Body of pancreas (tissue), 4 donors: ENCODE data around the gene SSC5D. TPM values are rescaled to one million over a fixed set of nuclear protein-coding genes. Genes with fewer than 3 reads are reported as not detected.

Experiments used
- ATAC-seq: fragments of 150-250 bp; one replicate; pipeline ENCODE4 v1.9.1; 2016
- DNase-seq, 4 donors: peaks; one replicate each; pipeline ENCODE4 v3.0.0-alpha.2; 2019
- H3K27ac ChIP-seq, 4 donors: fragments of 200-600 bp; sonication (generic); 1 replicate in 3 of 4; 2 replicates in 1 of 4; pipeline versions ENCODE4 v1.5.1 to v1.6.1; 2016 to 2019; ENCODE audit warnings: mild to moderate bottlenecking in 1 of 4, mixed read lengths in 1 of 4, moderate library complexity in 1 of 4
- H3K27me3 ChIP-seq, 2 donors: fragments of 200-600 bp; sonication (generic); one replicate each; pipeline ENCODE4 v1.6.0; 2016; ENCODE audit warnings: mild to moderate bottlenecking in 1 of 2
- H3K36me3 ChIP-seq, 2 donors: fragments of 200-600 bp; sonication (generic); replicated peaks in 1 of 2; 2 replicates each; pipeline ENCODE4 v1.5.1; 2016; ENCODE audit warnings: low read depth in 2 of 2; ENCODE audit not compliant: insufficient read depth in 1 of 2
- H3K4me1 ChIP-seq: fragments of 200-600 bp; sonication (generic); one replicate; pipeline ENCODE4 v1.6.0; 2016
- H3K4me3 ChIP-seq, 2 donors: fragments of 200-600 bp; sonication (generic); 1 replicate in 1 of 2; 2 replicates in 1 of 2; pipeline ENCODE4 v1.5.1; 2016 to 2019
- H3K9me3 ChIP-seq, 3 donors: fragments of 200-600 bp; sonication (generic); 1 replicate in 2 of 3; 2 replicates in 1 of 3; pipeline ENCODE4 v1.5.1; 2016
- POLR2A ChIP-seq, 3 donors: fragments of 450-650 bp; IDR thresholded peaks; one replicate each; pipeline ENCODE4 v1.6.1; 2016; ENCODE audit warnings: antibody characterized with exemption in 3 of 3, mild to moderate bottlenecking in 2 of 3
- WGBS, 2 donors: methylation state at CpG; one replicate each; pipeline ENCODE4 v1.1.5; 2017; 5-methylcytosine and 5-hydroxymethylcytosine counted together
- intact Hi-C: fragments of 100-400 bp; cut with DNase I; formaldehyde crosslinking; loops from one replicate; pipeline ENCODE4 v1.15.1; 2023
- total RNA-seq, 2 donors: library from RNA; depleted of rRNA; stranded (reverse); fragments of >200 nt; gene quantifications; one replicate each; pipeline ENCODE4 v1.1.0, GENCODE V29; 2016
- TF ChIP-seq, protein P1 (sequence below), 7 experiments: fragments of 450-650 bp in 4 of 7; fragments of 200-600 bp in 3 of 7; sonication (generic) in 3 of 7; IDR thresholded peaks; one replicate each; pipeline ENCODE4 v1.5.1; 2016 to 2019; ENCODE audit warnings: antibody characterized with exemption in 7 of 7

The SSC5D gene
- total RNA-seq, 2 donors from 2014 or later: 2.6 to 3.3 TPM

DNA sequence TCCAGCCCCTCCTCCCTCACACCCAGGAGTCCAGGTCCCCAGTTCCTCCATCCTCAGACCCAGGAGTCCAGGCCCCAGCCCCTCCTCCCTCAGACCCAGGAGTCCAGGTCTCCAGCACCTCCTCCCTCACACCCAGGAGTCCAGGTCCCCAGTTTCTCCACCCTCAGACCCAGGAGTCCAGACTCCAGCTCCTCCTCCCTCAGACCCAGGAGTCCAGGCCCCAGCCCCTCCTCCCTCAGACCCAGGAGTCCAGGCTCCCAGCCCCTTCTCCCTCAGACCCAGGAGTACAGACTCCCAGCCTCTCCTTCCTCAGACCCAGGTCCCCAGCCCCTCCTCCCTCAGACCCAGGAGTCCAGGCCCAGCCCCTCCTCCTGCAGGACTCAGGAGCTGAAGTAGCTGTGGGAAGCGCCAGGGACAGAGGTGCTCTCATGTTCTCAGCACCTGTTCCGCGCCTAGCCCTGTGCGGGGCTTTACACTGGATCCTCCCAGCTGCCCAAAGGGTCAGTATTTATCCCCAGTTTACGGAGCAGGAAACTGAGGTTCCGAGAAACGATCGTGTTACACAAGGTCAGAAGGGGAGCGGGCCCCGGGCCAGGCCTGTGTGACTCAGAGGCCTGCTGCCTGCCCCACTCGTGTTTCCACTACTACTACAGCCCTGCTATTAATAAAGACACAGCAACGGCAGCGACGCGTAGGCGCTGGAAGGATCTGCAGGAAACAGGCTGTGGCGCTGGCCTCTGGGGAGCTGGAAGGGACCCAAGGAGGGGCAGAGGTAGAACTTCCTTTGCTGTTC is 58.8 kb downstream of the SSC5D start:
- Histone ChIP-seq H3K27me3 (peaks cover 0 to 3% of the 10 kb centered on the region in 2 donors), H3K4me1 (peaks cover 9% of the 10 kb centered on the region), H3K9me3 (no peaks in the 10 kb centered on the region), H3K4me3 (no peak overlapping the region), H3K27ac (peak overlapping the region in 2 of 4 donors; percentile 25 to 34), H3K36me3 (no peaks in the 10 kb centered on the region)
- intact Hi-C loops: no loop called here
- DNase-seq: peak; percentile 37 to 73 (median 54)
- TF ChIP-seq, protein P1, sequence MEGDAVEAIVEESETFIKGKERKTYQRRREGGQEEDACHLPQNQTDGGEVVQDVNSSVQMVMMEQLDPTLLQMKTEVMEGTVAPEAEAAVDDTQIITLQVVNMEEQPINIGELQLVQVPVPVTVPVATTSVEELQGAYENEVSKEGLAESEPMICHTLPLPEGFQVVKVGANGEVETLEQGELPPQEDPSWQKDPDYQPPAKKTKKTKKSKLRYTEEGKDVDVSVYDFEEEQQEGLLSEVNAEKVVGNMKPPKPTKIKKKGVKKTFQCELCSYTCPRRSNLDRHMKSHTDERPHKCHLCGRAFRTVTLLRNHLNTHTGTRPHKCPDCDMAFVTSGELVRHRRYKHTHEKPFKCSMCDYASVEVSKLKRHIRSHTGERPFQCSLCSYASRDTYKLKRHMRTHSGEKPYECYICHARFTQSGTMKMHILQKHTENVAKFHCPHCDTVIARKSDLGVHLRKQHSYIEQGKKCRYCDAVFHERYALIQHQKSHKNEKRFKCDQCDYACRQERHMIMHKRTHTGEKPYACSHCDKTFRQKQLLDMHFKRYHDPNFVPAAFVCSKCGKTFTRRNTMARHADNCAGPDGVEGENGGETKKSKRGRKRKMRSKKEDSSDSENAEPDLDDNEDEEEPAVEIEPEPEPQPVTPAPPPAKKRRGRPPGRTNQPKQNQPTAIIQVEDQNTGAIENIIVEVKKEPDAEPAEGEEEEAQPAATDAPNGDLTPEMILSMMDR (IDR thresholded peaks at IDR 0.05): no peak
- TF ChIP-seq POLR2A (IDR thresholded peaks at IDR 0.05): no peak
- 52 to 57% methylated on average over 7 to 17 of the region's 17 CpGs for WGBS, 2 donors
- ATAC-seq: peak; percentile 57

DNA sequence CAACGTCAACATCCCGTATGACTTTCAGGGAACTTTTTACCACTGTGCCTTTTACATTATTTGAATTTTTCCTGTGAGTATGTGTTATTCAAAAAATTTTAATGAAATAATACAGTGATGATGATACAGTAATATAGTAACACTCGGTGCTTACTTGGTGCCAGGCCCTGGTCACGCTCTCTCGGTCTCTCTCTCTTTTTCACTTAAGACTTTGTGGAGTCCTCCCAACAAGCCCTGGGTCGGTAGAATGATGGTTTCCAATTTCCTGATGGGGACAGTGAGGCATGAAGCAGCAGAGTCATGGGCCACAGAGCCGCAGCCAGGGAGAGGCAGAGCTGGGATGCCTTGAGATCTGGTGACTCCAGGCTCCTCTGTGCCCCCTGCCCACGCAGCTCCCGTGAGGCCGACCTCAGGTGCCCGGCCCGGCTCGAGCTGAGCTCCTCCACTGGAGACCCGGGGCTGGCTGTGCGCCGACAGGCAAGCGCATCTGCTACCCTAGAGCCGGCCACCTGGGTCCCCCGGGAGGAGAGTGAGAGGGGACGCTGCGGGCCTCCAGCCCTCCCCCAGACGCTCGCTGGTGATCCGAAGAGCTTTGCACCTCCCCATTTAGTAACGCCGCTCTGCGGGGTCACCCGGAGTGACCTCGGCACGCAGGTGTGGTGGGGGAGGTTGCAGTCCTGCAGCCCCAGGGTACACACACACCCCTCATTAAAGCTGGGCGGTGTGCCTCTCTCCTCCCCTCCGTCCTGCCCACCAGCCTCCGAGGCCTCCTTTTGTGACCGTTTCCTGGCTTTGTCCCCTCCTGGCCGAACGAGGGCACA is 61.5 kb downstream of the SSC5D start:
- WGBS, 2 donors: 15 to 22% methylated on average over 14 to 35 of the region's 36 CpGs
- Histone ChIP-seq H3K27ac (peak overlapping the region in 3 of 4 donors; percentile 20 to 50 (median 23)), H3K36me3 (no peaks in the 10 kb centered on the region), H3K4me1 (peaks cover 9% of the 10 kb centered on the region), H3K27me3 (peaks cover 0 to 3% of the 10 kb centered on the region in 2 donors), H3K9me3 (no peaks in the 10 kb centered on the region), H3K4me3 (no peak overlapping the region)
- DNase-seq (peak in 1 of 4 donors; percentile 32), ATAC-seq (peak; percentile 36)
- TF ChIP-seq, protein P1 (IDR thresholded peaks at IDR 0.05): no peak
- TF ChIP-seq POLR2A (IDR thresholded peaks at IDR 0.05): no peak
- intact Hi-C loops: no loop called here

DNA sequence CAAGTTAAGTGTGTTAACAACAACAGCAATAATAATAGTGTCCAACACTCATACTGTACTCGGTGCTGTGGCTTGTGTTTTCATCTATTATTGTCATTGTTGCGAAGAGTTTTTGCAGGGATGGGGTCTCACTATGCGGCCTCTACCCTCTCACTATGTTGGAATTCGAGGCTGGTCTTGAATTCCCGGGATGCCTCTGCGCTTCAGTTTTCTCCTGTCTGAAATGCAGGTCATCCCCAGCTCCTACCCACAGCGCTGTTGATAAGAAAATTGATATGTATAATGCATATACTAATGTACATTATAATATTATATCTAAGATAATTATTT is 62.0 kb downstream of the SSC5D start:
- H3K27ac ChIP-seq: peak overlapping the region in 1 of 4 donors; percentile 50
- ATAC-seq (no peak), DNase-seq (no peak)
- H3K36me3 ChIP-seq: no peaks in the 10 kb centered on the region
- H3K9me3 ChIP-seq: no peaks in the 10 kb centered on the region
- H3K4me3 ChIP-seq: no peak overlapping the region
- H3K4me1 ChIP-seq: peaks cover 9% of the 10 kb centered on the region
- intact Hi-C loops: no loop called here
- TF ChIP-seq, protein P1 (IDR thresholded peaks at IDR 0.05): no peak
- TF ChIP-seq POLR2A (IDR thresholded peaks at IDR 0.05): no peak
- 51 to 62% methylated on average over 7 of the region's 7 CpGs for WGBS, 2 donors
- peaks cover 0 to 3% of the 10 kb centered on the region in 2 donors for H3K27me3 ChIP-seq

DNA sequence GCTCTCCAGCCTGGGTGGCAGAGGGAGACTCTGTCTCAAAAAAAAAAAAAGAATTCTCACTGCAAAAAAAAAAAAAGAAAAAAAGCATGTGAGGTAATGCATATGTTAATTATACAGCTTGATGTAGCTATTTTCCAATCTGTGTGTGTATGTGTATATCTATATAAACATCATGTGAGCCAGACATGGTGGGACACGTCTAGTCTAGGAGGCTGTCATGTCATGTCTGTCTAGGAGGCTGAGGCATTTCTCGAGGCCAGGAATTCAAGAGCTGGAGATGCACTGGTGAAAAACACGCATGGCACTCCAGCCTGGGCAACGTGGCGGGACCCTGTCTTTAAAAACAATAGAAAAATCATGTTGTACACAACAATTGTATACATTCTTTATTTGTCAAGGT is 64.0 kb downstream of the SSC5D start:
- DNase-seq (no peak), ATAC-seq (no peak)
- Histone ChIP-seq H3K27ac (no peak overlapping the region), H3K36me3 (no peaks in the 10 kb centered on the region), H3K4me1 (peaks cover 9% of the 10 kb centered on the region), H3K27me3 (no peaks in the 10 kb centered on the region), H3K4me3 (no peak overlapping the region), H3K9me3 (no peaks in the 10 kb centered on the region)
- intact Hi-C loops: no loop called here
- no peak for TF ChIP-seq POLR2A (IDR thresholded peaks at IDR 0.05)
- TF ChIP-seq, protein P1 (IDR thresholded peaks at IDR 0.05): no peak
- WGBS, 2 donors: 54 to 62% methylated on average over 5 of the region's 5 CpGs
